SK-N-SH (cell line): ENCODE data around the gene POU2AF1. TPM values are rescaled to one million over a fixed set of nuclear protein-coding genes. Genes with fewer than 3 reads are reported as not detected.

ENCODE experiments used
- CTCF ChIA-PET: fragments of 300-600, 350-600 bp; formaldehyde crosslinking; extraction: SDS; loops from one replicate; lab custom pipeline; 2021; lab: Yijun Ruan, JAX
- POLR2A ChIA-PET: fragments of 350-600 bp; sonication (Branson Sonifier 250); formaldehyde crosslinking; extraction: SDS; loops from one replicate; lab custom pipeline; 2020; ENCODE audit warnings: antibody characterized with exemption, inconsistent platforms; lab: Yijun Ruan, JAX
- DNase-seq: peaks from one replicate; pipeline ENCODE4 v3.0.0; 2012
- H2AFZ ChIP-seq: fragments of 200-600 bp; sonication (generic); 2 replicates; pipeline ENCODE4 v1.8.1; 2016; ENCODE audit warnings: antibody characterized with exemption, mild to moderate bottlenecking, low read depth
- H3F3A ChIP-seq: fragments of 200-600 bp; sonication (generic); replicated peaks from 2 replicates; pipeline ENCODE3; 2016; ENCODE audit warnings: antibody characterized with exemption, mild to moderate bottlenecking; ENCODE audit not compliant: insufficient read depth
- H3K27ac ChIP-seq, 2 experiments: fragments of 200-500 bp in 1 of 2; fragments of 200-600 bp in 1 of 2; sonication (Bioruptor generic) in 1 of 2; sonication (generic), shearing (Covaris generic) in 1 of 2; 2 replicates each; pipeline versions ENCODE4 v1.5.1 to v1.6.1; 2014 to 2016; ENCODE audit warnings: low read depth in 2 of 2, inconsistent platforms in 1 of 2, low read length in 1 of 2, mild to moderate bottlenecking in 1 of 2, mixed read lengths in 1 of 2
- H3K27me3 ChIP-seq: fragments of 200-600 bp; sonication (generic), shearing (Covaris generic); 2 replicates; pipeline ENCODE4 v1.6.1; 2016; ENCODE audit warnings: mixed run types; ENCODE audit not compliant: insufficient read depth
- H3K36me3 ChIP-seq, 2 experiments: fragments of 200-500 bp in 1 of 2; fragments of 200-600 bp in 1 of 2; sonication (Bioruptor generic) in 1 of 2; sonication (generic) in 1 of 2; replicated peaks in 1 of 2; 2 replicates each; pipeline versions ENCODE3 to v1.5.1; 2014 to 2016; ENCODE audit warnings: low read length in 1 of 2, mild to moderate bottlenecking in 1 of 2; ENCODE audit not compliant: insufficient read depth in 2 of 2, control insufficient read depth in 1 of 2
- H3K4me1 ChIP-seq, 2 experiments: fragments of 200-500 bp in 1 of 2; fragments of 200-600 bp in 1 of 2; sonication (Bioruptor generic) in 1 of 2; sonication (generic), shearing (Covaris generic) in 1 of 2; 2 replicates each; pipeline versions ENCODE4 v1.5.1 to v1.6.1; 2014 to 2016; ENCODE audit warnings: low read depth in 1 of 2, low read length in 1 of 2, mixed run types in 1 of 2; ENCODE audit not compliant: insufficient read depth in 2 of 2, control insufficient read depth in 1 of 2
- H3K4me2 ChIP-seq: fragments of 200-600 bp; sonication (generic), shearing (Covaris generic); 2 replicates; pipeline ENCODE4 v1.6.1; 2017; ENCODE audit warnings: mixed run types
- H3K4me3 ChIP-seq, 2 experiments: fragments of 200-500 bp in 1 of 2; fragments of 200-600 bp in 1 of 2; sonication (Bioruptor generic) in 1 of 2; sonication (generic), shearing (Covaris generic) in 1 of 2; 2 replicates each; pipeline versions ENCODE4 v1.5.1 to v1.8.1; 2014 to 2016; ENCODE audit warnings: low read depth in 2 of 2, inconsistent platforms in 1 of 2, low read length in 1 of 2, mild to moderate bottlenecking in 1 of 2, mixed read lengths in 1 of 2, moderate library complexity in 1 of 2
- H3K79me2 ChIP-seq: fragments of 200-600 bp; sonication (generic); 2 replicates; pipeline ENCODE4 v1.8.1; 2017; ENCODE audit warnings: mild to moderate bottlenecking; ENCODE audit not compliant: insufficient read depth
- H3K9ac ChIP-seq: fragments of 200-600 bp; sonication (generic); 2 replicates; pipeline ENCODE4 v1.6.1; 2017; ENCODE audit warnings: mixed run types
- H3K9me2 ChIP-seq: fragments of 200-600 bp; sonication (generic); 2 replicates; pipeline ENCODE4 v1.6.1; 2017; ENCODE audit warnings: mixed run types
- H3K9me3 ChIP-seq: fragments of 200-600 bp; sonication (generic); 2 replicates; pipeline ENCODE4 v1.6.1; 2017; ENCODE audit warnings: mixed run types, mild to moderate bottlenecking, moderate library complexity
- H4K20me1 ChIP-seq: fragments of 200-600 bp; sonication (generic); 2 replicates; pipeline ENCODE4 v1.6.1; 2017; ENCODE audit warnings: mild to moderate bottlenecking, mixed run types; ENCODE audit not compliant: insufficient read depth
- CHD2 ChIP-seq: fragments of 150-350 bp; IDR thresholded peaks from 2 replicates; pipeline ENCODE4 v1.6.1; 2018; ENCODE audit warnings: low read length; ENCODE audit not compliant: partially characterized antibody
- EP300 ChIP-seq, 2 experiments: IDR thresholded peaks; 2 replicates each; pipeline versions ENCODE4 v1.4.0 to v1.6.1; 2012; ENCODE audit warnings: borderline replicate concordance in 1 of 2, low read depth in 1 of 2, low read length in 1 of 2
- NFIC ChIP-seq: IDR thresholded peaks from 2 replicates; pipeline ENCODE4 v1.4.0; 2012; ENCODE audit warnings: borderline replicate concordance
- NRF1 ChIP-seq: IDR thresholded peaks from 2 replicates; pipeline ENCODE4 v1.6.1; 2012; ENCODE audit warnings: low read depth, mild to moderate bottlenecking, low read length
- POLR2AphosphoS5 ChIP-seq: IDR thresholded peaks from 2 replicates; pipeline ENCODE4 v1.6.1; 2012; ENCODE audit warnings: low read depth, low read length
- RFX5 ChIP-seq: IDR thresholded peaks from 2 replicates; pipeline ENCODE4 v1.6.1; 2012; ENCODE audit warnings: mild to moderate bottlenecking, improper control_type of control experiment, low read length
- SIN3A ChIP-seq: IDR thresholded peaks from 2 replicates; pipeline ENCODE4 v1.6.1; 2012; ENCODE audit warnings: low read depth, mild to moderate bottlenecking, low read length, moderate library complexity, borderline replicate concordance
- SMC3 ChIP-seq: IDR thresholded peaks from 2 replicates; pipeline ENCODE4 v1.6.1; 2012; ENCODE audit warnings: low read depth, low read length, improper control_type of control experiment
- TAF1 ChIP-seq: IDR thresholded peaks from 2 replicates; pipeline ENCODE4 v1.6.1; 2012; ENCODE audit warnings: low read depth, mild to moderate bottlenecking, low read length, moderate library complexity, borderline replicate concordance
- TEAD4 ChIP-seq: IDR thresholded peaks from 2 replicates; pipeline ENCODE4 v1.4.0; 2012; ENCODE audit warnings: mild to moderate bottlenecking, borderline replicate concordance; ENCODE audit not compliant: insufficient read depth
- USF2 ChIP-seq: fragments of 150-350 bp; IDR thresholded peaks from 2 replicates; pipeline ENCODE4 v1.6.1; 2017; ENCODE audit warnings: antibody characterized with exemption, low read length, low read depth, borderline replicate concordance
- YY1 ChIP-seq: IDR thresholded peaks from 2 replicates; pipeline ENCODE4 v1.4.0; 2012; ENCODE audit warnings: low read depth, mild to moderate bottlenecking
- WGBS: methylation state at CpG from one replicate; pipeline ENCODE4 v1.1.6; 2017; ENCODE audit warnings: low lambda C conversion rate; 5-methylcytosine and 5-hydroxymethylcytosine counted together
- polyA plus RNA-seq, 3 experiments: library from polyadenylated mRNA; depleted of rRNA; stranded (reverse); fragments of >200 nt; gene quantifications; 2 replicates each; pipeline ENCODE4 v1.2.3, GENCODE V29; 2012
- TF ChIP-seq, protein P1 (sequence below): IDR thresholded peaks from 2 replicates; pipeline ENCODE4 v1.4.0; 2012; ENCODE audit warnings: low read depth, borderline replicate concordance
- TF ChIP-seq, protein P2 (sequence below): fragments of 150-350 bp; IDR thresholded peaks from 2 replicates; pipeline ENCODE4 v1.6.1; 2016; ENCODE audit warnings: mild to moderate bottlenecking, low read depth, low read length

Gene POU2AF1
- polyA plus RNA-seq, 1 of the 3 experiments (the other 2 are of a cell fraction), result 0.07 TPM

- no peak for TF ChIP-seq NRF1
- TF ChIP-seq SIN3A, result no peak
- no peak for TF ChIP-seq TAF1
- TF ChIP-seq, all 33 proteins: peak for 0
Measured at GRCh38 chr11:111356660-111357048, 22.4 kb downstream of the POU2AF1 start.

GRCh38 chr11:111355956-111356659, 23.0 kb downstream of the POU2AF1 start:
- DNase-seq, result no peak
- TF ChIP-seq RFX5 (no peak), CHD2 (no peak), TEAD4 (no peak), USF2 (no peak), NRF1 (no peak), POLR2AphosphoS5 (no peak), YY1 (no peak), NFIC (no peak), EP300 (IDR thresholded peaks at IDR 0.05; ENCODE audit: borderline replicate concordance in 1 of 2, low read depth in 1 of 2, low read length in 1 of 2) (no peak), SMC3 (no peak)
- TF ChIP-seq, protein P1, sequence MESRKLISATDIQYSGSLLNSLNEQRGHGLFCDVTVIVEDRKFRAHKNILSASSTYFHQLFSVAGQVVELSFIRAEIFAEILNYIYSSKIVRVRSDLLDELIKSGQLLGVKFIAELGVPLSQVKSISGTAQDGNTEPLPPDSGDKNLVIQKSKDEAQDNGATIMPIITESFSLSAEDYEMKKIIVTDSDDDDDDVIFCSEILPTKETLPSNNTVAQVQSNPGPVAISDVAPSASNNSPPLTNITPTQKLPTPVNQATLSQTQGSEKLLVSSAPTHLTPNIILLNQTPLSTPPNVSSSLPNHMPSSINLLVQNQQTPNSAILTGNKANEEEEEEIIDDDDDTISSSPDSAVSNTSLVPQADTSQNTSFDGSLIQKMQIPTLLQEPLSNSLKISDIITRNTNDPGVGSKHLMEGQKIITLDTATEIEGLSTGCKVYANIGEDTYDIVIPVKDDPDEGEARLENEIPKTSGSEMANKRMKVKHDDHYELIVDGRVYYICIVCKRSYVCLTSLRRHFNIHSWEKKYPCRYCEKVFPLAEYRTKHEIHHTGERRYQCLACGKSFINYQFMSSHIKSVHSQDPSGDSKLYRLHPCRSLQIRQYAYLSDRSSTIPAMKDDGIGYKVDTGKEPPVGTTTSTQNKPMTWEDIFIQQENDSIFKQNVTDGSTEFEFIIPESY, result no peak
- TF ChIP-seq, protein P2, sequence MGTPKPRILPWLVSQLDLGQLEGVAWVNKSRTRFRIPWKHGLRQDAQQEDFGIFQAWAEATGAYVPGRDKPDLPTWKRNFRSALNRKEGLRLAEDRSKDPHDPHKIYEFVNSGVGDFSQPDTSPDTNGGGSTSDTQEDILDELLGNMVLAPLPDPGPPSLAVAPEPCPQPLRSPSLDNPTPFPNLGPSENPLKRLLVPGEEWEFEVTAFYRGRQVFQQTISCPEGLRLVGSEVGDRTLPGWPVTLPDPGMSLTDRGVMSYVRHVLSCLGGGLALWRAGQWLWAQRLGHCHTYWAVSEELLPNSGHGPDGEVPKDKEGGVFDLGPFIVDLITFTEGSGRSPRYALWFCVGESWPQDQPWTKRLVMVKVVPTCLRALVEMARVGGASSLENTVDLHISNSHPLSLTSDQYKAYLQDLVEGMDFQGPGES, result no peak
- 28% methylated on average over 5 of the region's 5 CpGs for WGBS

More at GRCh38 chr11:111356660-111357048, 22.4 kb downstream of the POU2AF1 start:
- Histone ChIP-seq H3K9me2 (no peaks in the 10 kb centered on the region), H3F3A (no peaks in the 10 kb centered on the region), H3K9ac (no peak overlapping the region), H3K27ac (no peak overlapping the region), H3K79me2 (no peaks in the 10 kb centered on the region), H3K36me3 (no peaks in the 10 kb centered on the region), H2AFZ (no peak overlapping the region), H3K4me1 (no peaks in the 10 kb centered on the region; a peak in 1 of 4 replicates), H3K4me3 (no peak overlapping the region), H4K20me1 (no peaks in the 10 kb centered on the region), H3K4me2 (no peak overlapping the region), H3K27me3 (no peaks in the 10 kb centered on the region), H3K9me3 (no peaks in the 10 kb centered on the region)
- POLR2A ChIA-PET, result no interaction called here
- CTCF ChIA-PET, result no interaction called here
- DNase-seq, result no peak
- WGBS, result 24% methylated on average over 3 of the region's 3 CpGs

More at GRCh38 chr11:111355956-111356659, 23.0 kb downstream of the POU2AF1 start:
- no peaks in the 10 kb centered on the region for H3K79me2 ChIP-seq
- H3K4me1 ChIP-seq, result no peaks in the 10 kb centered on the region; a peak in 1 of 4 replicates
- POLR2A ChIA-PET, result no interaction called here
- no peak overlapping the region for H3K27ac ChIP-seq
- H3K27me3 ChIP-seq, result no peaks in the 10 kb centered on the region
- CTCF ChIA-PET, result no interaction called here
- H3K9me3 ChIP-seq, result no peaks in the 10 kb centered on the region
- no peaks in the 10 kb centered on the region for H3K9me2 ChIP-seq
- H2AFZ ChIP-seq, result no peak overlapping the region
- no peak overlapping the region for H3K4me2 ChIP-seq
- no peaks in the 10 kb centered on the region for H3F3A ChIP-seq
- no peak overlapping the region for H3K9ac ChIP-seq
- H3K4me3 ChIP-seq, result no peak overlapping the region
- H3K36me3 ChIP-seq, result no peaks in the 10 kb centered on the region
- no peaks in the 10 kb centered on the region for H4K20me1 ChIP-seq
